ENCODE measurements around the gene RPL21.
"Not testable (repeated sequence)": the region's sequence is repeated elsewhere in the genome, so short reads cannot be mapped to it uniquely, and the experiment has no call there.

RPL21 gene

GRCh38 chr13:27251166-27252091 lies at the start of gene RPL21:
Gene RPL21, plus strand, starts transcription at chr13:27251558. Its CDS starts 2,219 bp downstream, at chr13:27253777.
- DNase-seq = peak; percentile 92

- no peak for DNase-seq
These were observed 49.7 kb upstream of the RPL21 start for GRCh38 chr13:27201661-27202060.

- DNase-seq = no peak
These were observed 48.2 kb upstream of the RPL21 start for GRCh38 chr13:27203186-27203585.

GRCh38 chr13:27203854-27204253 lies 47.5 kb upstream of the RPL21 start:
- DNase-seq = no peak

GRCh38 chr13:27208514-27208913 lies 42.8 kb upstream of the RPL21 start:
- no peak for DNase-seq

- no peak for DNase-seq
These were observed 40.1 kb upstream of the RPL21 start for GRCh38 chr13:27211271-27211670.

GRCh38 chr13:27211771-27212364 lies 39.5 kb upstream of the RPL21 start:
- peak; percentile 6 for DNase-seq

- not testable (repeated sequence) for DNase-seq
These were observed 38.0 kb upstream of the RPL21 start for GRCh38 chr13:27213386-27213785.

- not testable (repeated sequence) for DNase-seq
These were observed 33.6 kb upstream of the RPL21 start for GRCh38 chr13:27217791-27218190.

GRCh38 chr13:27218861-27219260 lies 32.5 kb upstream of the RPL21 start:
- not testable (repeated sequence) for DNase-seq

- no peak for DNase-seq
These were observed 31.7 kb upstream of the RPL21 start for GRCh38 chr13:27219611-27220010.

GRCh38 chr13:27222100-27222499 lies 29.3 kb upstream of the RPL21 start:
- not testable (repeated sequence) for DNase-seq

GRCh38 chr13:27226991-27227390 lies 24.4 kb upstream of the RPL21 start:
- no peak for DNase-seq

GRCh38 chr13:27228131-27228530 lies 23.2 kb upstream of the RPL21 start:
- no peak for DNase-seq

GRCh38 chr13:27229642-27230041 lies 21.7 kb upstream of the RPL21 start:
- no peak for DNase-seq

GRCh38 chr13:27233964-27234363 lies 17.4 kb upstream of the RPL21 start:
- no peak for DNase-seq

- no peak for DNase-seq
These were observed 14.9 kb upstream of the RPL21 start for GRCh38 chr13:27236478-27236877.

- DNase-seq = no peak
These were observed 8.7 kb upstream of the RPL21 start for GRCh38 chr13:27242702-27243101.

GRCh38 chr13:27245610-27246009 lies 5.7 kb upstream of the RPL21 start:
- no peak for DNase-seq

- no peak for DNase-seq
These were observed 559 bp upstream of the RPL21 start for GRCh38 chr13:27250833-27251165.

GRCh38 chr13:27252467-27252866 lies 1.1 kb downstream of the RPL21 start:
- DNase-seq = no peak

- no peak for DNase-seq
These were observed 5.8 kb downstream of the RPL21 start for GRCh38 chr13:27257233-27257568.

GRCh38 chr13:27257648-27258253 lies 6.4 kb downstream of the RPL21 start:
- DNase-seq = no peak
